Activated naive CD4-positive, alpha-beta T cell treated with Interleukin-2 at 50 U/mL for 16 hours (primary cell): ENCODE data around the gene WRAP53.

Source experiments
- DNase-seq: peaks from one replicate; pipeline ENCODE4 v3.0.0-alpha.2; 2020

The WRAP53 gene

GRCh38 chr17:7684851-7685532 is 3.3 kb upstream of the WRAP53 start:
- DNase-seq: no peak

GRCh38 chr17:7685533-7686221 is 2.6 kb upstream of the WRAP53 start:
- peak; percentile 91 for DNase-seq

GRCh38 chr17:7686222-7687071 is 1.8 kb upstream of the WRAP53 start:
- peak; percentile 80 for DNase-seq

- peak; percentile 92 for DNase-seq
Observed at GRCh38 chr17:7687072-7687907, 987 bp upstream of the WRAP53 start, which contains the start of gene TP53. Gene TP53, minus strand, starts transcription at chr17:7687490. Its CDS starts 10,896 bp downstream, at chr17:7676594.

GRCh38 chr17:7688808-7689316 is 585 bp downstream of the WRAP53 start:
- no peak for DNase-seq

- no peak for DNase-seq
Observed at GRCh38 chr17:7695586-7695985, 7.3 kb downstream of the WRAP53 start.

- DNase-seq: no peak
Observed at GRCh38 chr17:7697828-7698588, 9.7 kb downstream of the WRAP53 start.

- no peak for DNase-seq
Observed at GRCh38 chr17:7700510-7700909, 12.2 kb downstream of the WRAP53 start.

GRCh38 chr17:7701681-7702080 is 13.4 kb downstream of the WRAP53 start:
- DNase-seq: no peak

GRCh38 chr17:7702776-7703175 is 14.5 kb downstream of the WRAP53 start:
- no peak for DNase-seq

- DNase-seq: no peak
Observed at GRCh38 chr17:7703584-7704479, 15.6 kb downstream of the WRAP53 start.

GRCh38 chr17:7704601-7705268 is 16.5 kb downstream of the WRAP53 start, which contains the start of gene EFNB3:
Gene EFNB3, plus strand, starts transcription at chr17:7705202. Its CDS starts 397 bp downstream, at chr17:7705599.
- no peak for DNase-seq

GRCh38 chr17:7705269-7706255 is 17.3 kb downstream of the WRAP53 start:
- no peak for DNase-seq

- no peak for DNase-seq
Observed at GRCh38 chr17:7706631-7707354, 18.5 kb downstream of the WRAP53 start.

- DNase-seq: no peak
Observed at GRCh38 chr17:7707446-7707845, 19.2 kb downstream of the WRAP53 start.

- DNase-seq: no peak
Observed at GRCh38 chr17:7707858-7708750, 19.8 kb downstream of the WRAP53 start.

- no peak for DNase-seq
Observed at GRCh38 chr17:7709031-7709430, 20.8 kb downstream of the WRAP53 start.
